Neural cell (in vitro differentiated cells): ENCODE data around the gene DEPDC1.

ENCODE experiments used
- EP300 ChIP-seq: fragments of 450-650 bp; conservative IDR thresholded peaks from 2 replicates; pipeline ENCODE4 v1.6.1; 2014; ENCODE audit warnings: antibody characterized with exemption, mild to moderate bottlenecking, moderate library complexity; ENCODE audit not compliant: poor library complexity, severe bottlenecking
- TF ChIP-seq, protein P1 (sequence below): fragments of 450-650 bp; IDR thresholded peaks from 2 replicates; pipeline ENCODE4 v1.5.1; 2014; ENCODE audit warnings: antibody characterized with exemption, mild to moderate bottlenecking, moderate library complexity; ENCODE audit not compliant: poor library complexity, severe bottlenecking

DNA sequence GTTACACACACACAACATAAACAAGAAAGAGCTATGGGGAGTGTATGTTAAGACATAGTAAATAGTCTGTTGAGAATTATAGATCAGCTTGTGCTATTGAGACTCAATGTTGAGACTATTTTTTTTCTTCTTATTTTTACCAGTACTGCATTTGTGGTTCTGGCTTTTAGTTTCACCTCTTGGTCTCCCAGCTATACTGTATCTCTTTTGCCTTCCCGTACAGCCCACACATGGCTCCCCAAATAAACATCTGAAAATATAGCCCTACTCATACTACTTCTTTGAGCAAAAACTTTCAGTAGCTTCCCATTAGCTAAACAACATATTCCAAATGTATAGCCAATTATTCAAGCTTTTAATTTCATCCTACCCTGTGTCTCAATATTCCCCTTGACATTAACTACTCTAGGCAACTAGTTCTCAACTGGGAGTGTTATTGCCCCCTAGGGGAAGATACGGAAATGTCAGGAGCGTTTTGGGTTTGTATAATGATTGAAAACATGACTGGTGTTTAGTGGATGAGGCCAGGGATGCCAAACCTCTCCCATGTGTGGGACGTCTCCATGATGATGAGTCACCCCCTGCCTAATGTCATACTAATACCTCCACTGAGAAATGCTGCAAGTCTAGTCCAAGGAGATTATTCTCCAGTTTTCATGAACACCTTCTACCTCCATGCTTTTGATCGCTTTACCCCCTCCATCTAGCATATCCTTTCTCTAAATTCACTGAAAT, 53.9 kb downstream of the DEPDC1 start:
- TF ChIP-seq EP300, result no peak
- TF ChIP-seq, protein P1, sequence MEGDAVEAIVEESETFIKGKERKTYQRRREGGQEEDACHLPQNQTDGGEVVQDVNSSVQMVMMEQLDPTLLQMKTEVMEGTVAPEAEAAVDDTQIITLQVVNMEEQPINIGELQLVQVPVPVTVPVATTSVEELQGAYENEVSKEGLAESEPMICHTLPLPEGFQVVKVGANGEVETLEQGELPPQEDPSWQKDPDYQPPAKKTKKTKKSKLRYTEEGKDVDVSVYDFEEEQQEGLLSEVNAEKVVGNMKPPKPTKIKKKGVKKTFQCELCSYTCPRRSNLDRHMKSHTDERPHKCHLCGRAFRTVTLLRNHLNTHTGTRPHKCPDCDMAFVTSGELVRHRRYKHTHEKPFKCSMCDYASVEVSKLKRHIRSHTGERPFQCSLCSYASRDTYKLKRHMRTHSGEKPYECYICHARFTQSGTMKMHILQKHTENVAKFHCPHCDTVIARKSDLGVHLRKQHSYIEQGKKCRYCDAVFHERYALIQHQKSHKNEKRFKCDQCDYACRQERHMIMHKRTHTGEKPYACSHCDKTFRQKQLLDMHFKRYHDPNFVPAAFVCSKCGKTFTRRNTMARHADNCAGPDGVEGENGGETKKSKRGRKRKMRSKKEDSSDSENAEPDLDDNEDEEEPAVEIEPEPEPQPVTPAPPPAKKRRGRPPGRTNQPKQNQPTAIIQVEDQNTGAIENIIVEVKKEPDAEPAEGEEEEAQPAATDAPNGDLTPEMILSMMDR, result peak; percentile 64
